Stimulated activated naive CD8-positive, alpha-beta T cell treated with anti-CD3 and anti-CD28 coated beads, Interleukin-15, amount 100 ng/mL, for 72 hours (primary cell): ENCODE data around the gene TMEM150A.
"Not testable (repeated sequence)": the region's sequence is repeated elsewhere in the genome, so short reads cannot be mapped to it uniquely, and the experiment has no call there.

ENCODE experiments used
- ATAC-seq: fragments of 150-1000 bp; cut with Tn5 transposase; 2 replicates; pipeline ENCODE4 v1.10.0; 2021; ENCODE audit warnings: mild to moderate bottlenecking, moderate library complexity
- DNase-seq, 2 donors: peaks; one replicate each; pipeline ENCODE4 v3.0.0; 2021 to 2022
- H3K27ac Mint-ChIP-seq, 2 donors: one replicate each; pipeline ENCODE4 v1.8.0; 2022; ENCODE audit warnings: mild to moderate bottlenecking in 2 of 2, mixed read lengths in 2 of 2, moderate library complexity in 2 of 2
- H3K27me3 Mint-ChIP-seq: one replicate; pipeline ENCODE4 v1.8.0; 2022; ENCODE audit warnings: mixed read lengths
- H3K4me1 Mint-ChIP-seq: one replicate; pipeline ENCODE4 v1.8.0; 2022; ENCODE audit warnings: mild to moderate bottlenecking, mixed read lengths
- H3K4me3 Mint-ChIP-seq, 2 donors: one replicate each; pipeline ENCODE4 v1.8.0; 2022; ENCODE audit warnings: mild to moderate bottlenecking in 2 of 2, mixed read lengths in 2 of 2, moderate library complexity in 1 of 2
- H3K9me3 Mint-ChIP-seq, 2 donors: one replicate each; pipeline ENCODE4 v1.8.0; 2022; ENCODE audit warnings: mixed read lengths in 2 of 2

Gene TMEM150A

DNA sequence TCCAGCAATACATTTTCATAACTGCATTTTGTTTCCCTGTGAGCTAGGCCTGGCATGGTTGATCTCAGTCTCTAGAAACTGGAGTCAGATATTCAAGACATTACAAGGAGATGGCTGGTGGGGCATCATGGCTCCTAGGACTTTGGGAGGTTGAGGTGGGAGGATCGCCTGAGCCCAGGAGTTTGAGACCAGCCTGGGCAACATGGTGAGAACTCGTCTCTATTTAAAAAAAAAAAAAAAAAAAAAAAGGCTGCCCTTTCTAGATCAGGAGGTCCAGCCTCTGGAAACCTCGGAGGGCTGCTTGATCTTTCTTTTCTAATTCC is 25.5 kb downstream of the TMEM150A start:
- ATAC-seq (no peak), DNase-seq (no peak)
- H3K27ac Mint-ChIP-seq = peak overlapping the region in 1 of 2 donors; percentile 98
- no peaks in the 10 kb centered on the region for H3K27me3 Mint-ChIP-seq
- H3K9me3 Mint-ChIP-seq = no peaks in the 10 kb centered on the region
- peak overlapping the region; percentile 85 to 98 for H3K4me3 Mint-ChIP-seq
- peaks cover 37% of the 10 kb centered on the region for H3K4me1 Mint-ChIP-seq

DNA sequence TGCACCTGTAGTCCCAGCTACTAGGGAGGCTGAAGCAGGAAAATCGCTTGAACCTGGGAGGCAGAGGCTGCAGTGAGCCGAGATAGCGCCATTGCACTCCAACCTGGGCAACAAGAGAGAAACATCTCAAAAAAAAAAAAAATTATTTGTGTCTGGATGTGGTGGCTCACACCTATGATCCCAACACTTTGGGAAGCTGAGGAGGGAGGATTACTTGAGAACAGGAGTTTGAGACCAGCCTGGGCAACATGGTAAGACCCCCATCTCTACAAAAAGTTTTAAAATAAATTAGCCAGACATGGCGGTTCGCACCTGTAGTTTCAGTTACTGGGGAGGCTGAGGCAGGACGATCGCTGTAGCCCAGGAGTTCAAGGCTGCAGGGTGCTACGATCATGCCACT is 26.8 kb downstream of the TMEM150A start:
- Mint-ChIP-seq H3K27ac (no peak overlapping the region), H3K9me3 (no peaks in the 10 kb centered on the region), H3K4me3 (no peak overlapping the region), H3K4me1 (peaks cover 32% of the 10 kb centered on the region), H3K27me3 (no peaks in the 10 kb centered on the region)
- DNase-seq = no peak
- no peak for ATAC-seq

DNA sequence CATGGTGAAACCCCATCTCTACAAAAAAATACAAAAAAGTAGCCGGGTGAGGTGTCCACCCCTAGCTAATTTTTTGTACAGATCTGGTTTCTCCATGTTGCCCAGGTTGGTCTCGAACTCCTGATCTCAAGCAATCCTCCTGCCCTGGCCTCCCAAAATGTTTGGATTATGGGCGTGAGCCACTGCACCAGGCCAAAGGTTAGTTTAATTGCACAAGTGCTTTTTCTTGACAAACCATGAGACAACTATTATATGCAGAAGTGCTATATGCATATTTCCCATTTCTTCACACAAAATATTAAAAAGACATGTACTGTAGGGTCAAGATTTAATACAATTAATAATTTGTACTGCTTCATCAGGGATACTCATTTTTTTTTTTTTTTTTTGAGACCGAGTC is 36.2 kb downstream of the TMEM150A start:
- H3K27me3 Mint-ChIP-seq = no peaks in the 10 kb centered on the region
- ATAC-seq = no peak
- peaks cover 20% of the 10 kb centered on the region for H3K4me1 Mint-ChIP-seq
- no peak overlapping the region for H3K27ac Mint-ChIP-seq
- H3K4me3 Mint-ChIP-seq = no peak overlapping the region
- H3K9me3 Mint-ChIP-seq = no peaks in the 10 kb centered on the region
- DNase-seq = no peak

DNA sequence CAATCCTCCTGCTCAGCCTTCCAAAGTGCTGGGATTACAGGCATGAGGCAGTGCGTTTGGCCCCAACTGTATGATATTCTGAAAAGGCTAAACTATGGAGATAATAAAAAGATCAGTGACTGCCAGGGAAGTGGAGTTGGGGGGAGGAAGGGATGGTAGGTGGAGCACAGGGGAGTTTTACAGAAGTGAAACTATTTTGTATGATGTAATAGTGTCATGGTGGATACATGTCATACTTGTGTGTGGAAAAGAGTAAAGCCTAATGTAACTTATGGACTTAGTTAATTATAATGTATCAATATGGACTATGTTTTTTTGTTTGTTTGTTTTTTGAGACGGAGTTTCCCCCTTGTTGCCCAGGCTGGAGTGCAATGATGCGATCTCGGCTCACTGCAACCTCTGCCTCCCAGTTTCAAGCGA is 38.3 kb downstream of the TMEM150A start:
- ATAC-seq (no peak), DNase-seq (no peak)
- no peaks in the 10 kb centered on the region for H3K9me3 Mint-ChIP-seq
- no peak overlapping the region for H3K4me3 Mint-ChIP-seq
- H3K4me1 Mint-ChIP-seq = peaks cover 39% of the 10 kb centered on the region
- H3K27me3 Mint-ChIP-seq = no peaks in the 10 kb centered on the region
- peak overlapping the region; percentile 59 to 63 for H3K27ac Mint-ChIP-seq

DNA sequence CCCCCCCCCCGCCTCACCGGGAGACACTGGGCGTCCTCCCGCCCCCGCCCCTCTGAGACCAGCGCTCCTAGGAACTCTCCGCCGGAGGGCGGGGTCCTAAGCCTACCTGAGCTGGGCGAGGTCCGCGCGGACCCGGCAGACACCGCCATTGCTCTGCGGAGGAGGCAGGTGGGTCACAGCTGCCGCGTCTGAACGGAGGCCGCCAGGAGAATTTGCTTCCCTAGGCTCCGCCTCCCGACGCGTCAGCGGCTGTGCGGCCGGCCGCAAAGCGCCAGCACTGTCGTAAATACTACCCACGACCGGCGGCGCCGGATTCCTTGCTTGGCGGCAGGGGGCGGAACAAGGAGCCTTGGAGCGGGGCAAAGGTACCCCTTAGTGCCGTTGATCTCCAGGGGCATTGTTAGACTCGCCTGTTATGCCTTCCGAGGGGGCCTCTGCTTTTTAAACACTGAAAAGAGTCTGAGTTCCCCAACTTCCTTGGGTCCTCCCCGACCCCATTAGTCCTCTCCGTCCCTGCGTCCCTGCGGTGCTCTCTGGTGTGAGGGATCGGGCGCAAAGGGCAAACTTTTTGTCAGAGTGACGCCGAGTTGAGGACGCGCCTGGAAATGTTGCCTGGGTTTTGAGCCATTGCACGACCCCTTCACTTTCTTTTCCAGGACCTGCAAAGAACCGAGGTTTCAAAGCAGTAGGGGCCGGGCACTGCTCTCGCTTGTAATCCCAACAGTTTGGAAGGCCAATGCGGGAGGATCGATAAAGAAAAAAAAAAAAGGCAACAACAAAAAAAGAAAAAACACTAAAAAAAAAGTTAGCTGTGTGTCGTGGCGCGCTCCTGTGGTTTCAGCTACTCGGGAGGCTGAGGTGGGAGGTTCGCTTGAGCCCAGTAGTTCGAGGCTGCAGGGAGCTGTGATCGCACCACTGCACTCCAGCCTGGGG is 41.0 kb downstream of the TMEM150A start, which contains the start of gene GGCX:
TSS of gene GGCX (minus strand) at position 214 of the 933 bp plus-strand sequence. CDS start at position 149, 65 bp downstream.
- DNase-seq (peak; percentile 88 to 93), ATAC-seq (peak; percentile 97)
- Mint-ChIP-seq H3K27me3 (no peaks in the 10 kb centered on the region), H3K4me1 (peaks cover 55% of the 10 kb centered on the region), H3K27ac (peak within 1 kb of the TSS; percentile 95 to 97), H3K9me3 (no peaks in the 10 kb centered on the region), H3K4me3 (peak within 1 kb of the TSS; percentile 90 to 99)

DNA sequence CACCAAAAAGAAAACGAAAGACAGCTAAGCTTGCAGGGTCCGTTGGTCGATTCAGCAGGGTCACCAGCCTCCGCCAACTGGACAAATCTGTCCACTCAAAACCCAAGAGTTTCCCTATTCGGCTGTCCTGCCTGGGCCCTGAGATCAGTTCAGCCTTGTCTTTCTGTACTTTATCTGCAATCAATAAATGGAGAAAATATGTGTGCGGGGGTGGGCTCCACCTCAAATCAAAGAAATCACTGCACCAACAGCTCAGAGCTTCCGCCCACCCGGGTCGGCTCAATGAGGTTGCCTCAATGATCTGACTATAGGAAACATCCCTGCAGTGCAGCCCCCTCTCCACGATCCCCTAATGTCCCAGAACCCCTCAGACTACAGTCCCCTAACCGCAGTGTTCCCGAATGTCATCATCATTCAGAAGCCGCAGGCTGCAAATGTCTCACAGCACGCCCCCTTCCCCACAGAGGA is 41.7 kb downstream of the TMEM150A start:
- DNase-seq (no peak), ATAC-seq (peak; percentile 39)
- Mint-ChIP-seq H3K27me3 (no peaks in the 10 kb centered on the region), H3K4me3 (peak overlapping the region; percentile 90 to 99), H3K27ac (peak overlapping the region; percentile 95 to 97), H3K9me3 (no peaks in the 10 kb centered on the region), H3K4me1 (peaks cover 55% of the 10 kb centered on the region)

DNA sequence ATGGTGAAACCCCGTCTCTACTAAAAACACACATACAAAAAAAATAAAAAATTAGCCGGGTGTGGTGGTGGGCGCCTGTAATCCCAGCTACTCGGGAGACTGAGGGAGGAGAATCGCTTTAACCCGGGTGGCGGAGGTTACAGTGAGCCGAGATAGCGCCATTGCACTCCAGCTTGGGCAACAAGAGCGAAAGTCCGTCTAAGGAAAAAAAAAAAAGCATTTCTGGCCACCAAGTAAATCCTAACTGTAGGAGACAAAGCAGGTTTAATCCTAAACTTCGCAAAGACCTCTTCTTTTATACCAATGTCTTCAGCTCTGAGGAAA is 42.1 kb downstream of the TMEM150A start:
- not testable (repeated sequence) for DNase-seq, H3K27me3 Mint-ChIP-seq, ATAC-seq, H3K9me3 Mint-ChIP-seq
- Mint-ChIP-seq H3K4me1 (peaks cover 55% of the 10 kb centered on the region), H3K4me3 (peak overlapping the region; percentile 90 to 99), H3K27ac (peak overlapping the region; percentile 54 to 95)

DNA sequence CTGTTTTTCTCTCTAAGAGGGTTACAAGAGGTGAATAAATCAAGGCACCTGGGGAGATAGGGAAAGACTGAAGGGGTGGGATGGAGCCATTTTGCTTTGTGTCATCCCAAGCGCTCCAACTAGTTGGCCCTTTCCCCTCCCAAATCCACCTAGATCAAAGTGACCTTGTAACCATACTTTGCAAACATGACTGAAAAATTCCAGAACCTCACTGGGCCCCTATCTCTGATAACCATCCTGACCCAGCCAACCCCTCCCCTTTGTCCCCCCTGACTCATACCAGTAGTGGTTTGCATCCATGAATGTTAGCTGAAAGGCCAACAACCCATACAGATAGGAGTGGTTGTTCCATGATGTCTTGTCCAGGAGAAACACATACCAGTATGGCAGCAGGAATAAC is 44.3 kb downstream of the TMEM150A start:
- Mint-ChIP-seq H3K27ac (no peak overlapping the region), H3K4me3 (no peak overlapping the region), H3K27me3 (no peaks in the 10 kb centered on the region), H3K4me1 (peaks cover 47% of the 10 kb centered on the region), H3K9me3 (no peaks in the 10 kb centered on the region)
- DNase-seq (no peak), ATAC-seq (no peak)

DNA sequence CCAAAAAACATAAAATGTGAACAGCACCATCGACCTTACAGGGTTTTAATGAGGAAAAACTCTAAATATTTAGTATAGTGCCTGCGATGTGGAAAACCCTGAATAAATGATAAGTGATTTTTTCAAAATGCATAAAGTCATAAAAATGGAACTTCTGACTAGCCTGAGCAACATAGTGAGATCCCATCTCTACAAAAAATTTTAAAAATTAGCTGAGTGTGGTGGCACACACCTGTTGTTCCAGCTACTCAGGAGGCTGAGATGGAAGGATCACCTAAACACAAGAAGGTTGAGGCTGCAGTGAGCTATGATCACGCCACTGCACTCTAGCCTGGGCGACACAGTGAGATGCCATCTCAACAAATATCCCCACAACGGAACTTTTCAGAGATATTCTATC is 45.4 kb downstream of the TMEM150A start:
- ATAC-seq = no peak

DNA sequence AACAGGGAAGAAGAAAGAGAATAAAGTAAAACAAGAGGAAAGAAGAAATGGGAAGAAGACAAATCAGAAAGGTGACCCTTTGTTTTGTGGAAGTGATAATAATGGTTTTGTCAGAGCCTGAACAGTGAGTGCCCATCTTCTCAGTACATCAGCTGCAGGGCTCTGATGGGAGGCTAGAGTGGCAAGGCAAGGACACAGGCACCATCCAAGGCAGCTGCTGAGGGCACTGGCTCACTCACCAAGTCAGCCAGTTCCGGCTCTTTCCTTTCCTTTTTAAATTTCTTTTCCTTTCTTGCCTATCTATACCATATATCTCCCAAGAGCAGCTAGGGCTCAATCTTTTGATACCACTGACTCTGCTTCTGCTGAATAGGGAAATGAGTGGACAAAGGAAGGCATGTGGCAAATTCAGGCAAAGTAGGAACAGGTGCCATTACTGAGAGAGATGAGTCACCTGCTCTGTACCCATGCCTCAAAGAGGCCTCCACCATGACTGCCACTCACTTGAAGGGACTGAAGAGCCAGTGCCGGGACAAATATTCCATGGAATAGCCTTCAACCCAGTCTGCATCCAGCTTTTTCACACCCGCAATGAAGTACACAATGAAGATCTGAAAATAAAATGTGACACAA is 47.4 kb downstream of the TMEM150A start:
- peaks cover 25% of the 10 kb centered on the region for H3K4me1 Mint-ChIP-seq
- H3K9me3 Mint-ChIP-seq = no peaks in the 10 kb centered on the region
- no peak overlapping the region for H3K27ac Mint-ChIP-seq
- ATAC-seq (no peak), DNase-seq (no peak)
- H3K4me3 Mint-ChIP-seq = no peak overlapping the region
- no peaks in the 10 kb centered on the region for H3K27me3 Mint-ChIP-seq

More for the DNA sequence above, 45.4 kb downstream of the TMEM150A start:
- no peaks in the 10 kb centered on the region for H3K27me3 Mint-ChIP-seq
- no peak overlapping the region for H3K27ac Mint-ChIP-seq
- H3K4me1 Mint-ChIP-seq = peaks cover 42% of the 10 kb centered on the region
- H3K9me3 Mint-ChIP-seq = no peaks in the 10 kb centered on the region
- H3K4me3 Mint-ChIP-seq = no peak overlapping the region
- no peak for DNase-seq

DNA sequence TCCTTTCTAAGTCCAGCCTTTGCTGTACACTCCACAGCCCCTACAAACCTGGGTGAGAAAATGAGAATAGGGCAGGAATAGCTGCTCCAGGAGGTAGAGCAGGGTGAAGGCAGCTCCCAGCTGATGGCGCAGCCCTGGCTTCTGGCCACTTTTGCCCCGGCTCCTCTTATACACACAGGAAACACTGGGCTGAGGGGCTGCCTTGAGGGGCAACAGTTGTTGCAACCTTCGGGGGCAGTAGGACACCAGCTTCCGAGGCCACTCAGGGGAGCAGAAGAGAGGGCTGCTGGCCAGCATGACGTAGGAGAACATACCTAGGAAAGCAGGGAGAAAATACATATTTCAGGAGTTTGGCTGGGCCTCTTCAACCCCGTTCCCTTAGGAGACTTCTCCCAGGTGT is 49.3 kb downstream of the TMEM150A start:
- Mint-ChIP-seq H3K27ac (no peak overlapping the region), H3K9me3 (no peaks in the 10 kb centered on the region), H3K4me3 (no peak overlapping the region), H3K4me1 (peaks cover 6% of the 10 kb centered on the region), H3K27me3 (no peaks in the 10 kb centered on the region)
- no peak for ATAC-seq
- no peak for DNase-seq

DNA sequence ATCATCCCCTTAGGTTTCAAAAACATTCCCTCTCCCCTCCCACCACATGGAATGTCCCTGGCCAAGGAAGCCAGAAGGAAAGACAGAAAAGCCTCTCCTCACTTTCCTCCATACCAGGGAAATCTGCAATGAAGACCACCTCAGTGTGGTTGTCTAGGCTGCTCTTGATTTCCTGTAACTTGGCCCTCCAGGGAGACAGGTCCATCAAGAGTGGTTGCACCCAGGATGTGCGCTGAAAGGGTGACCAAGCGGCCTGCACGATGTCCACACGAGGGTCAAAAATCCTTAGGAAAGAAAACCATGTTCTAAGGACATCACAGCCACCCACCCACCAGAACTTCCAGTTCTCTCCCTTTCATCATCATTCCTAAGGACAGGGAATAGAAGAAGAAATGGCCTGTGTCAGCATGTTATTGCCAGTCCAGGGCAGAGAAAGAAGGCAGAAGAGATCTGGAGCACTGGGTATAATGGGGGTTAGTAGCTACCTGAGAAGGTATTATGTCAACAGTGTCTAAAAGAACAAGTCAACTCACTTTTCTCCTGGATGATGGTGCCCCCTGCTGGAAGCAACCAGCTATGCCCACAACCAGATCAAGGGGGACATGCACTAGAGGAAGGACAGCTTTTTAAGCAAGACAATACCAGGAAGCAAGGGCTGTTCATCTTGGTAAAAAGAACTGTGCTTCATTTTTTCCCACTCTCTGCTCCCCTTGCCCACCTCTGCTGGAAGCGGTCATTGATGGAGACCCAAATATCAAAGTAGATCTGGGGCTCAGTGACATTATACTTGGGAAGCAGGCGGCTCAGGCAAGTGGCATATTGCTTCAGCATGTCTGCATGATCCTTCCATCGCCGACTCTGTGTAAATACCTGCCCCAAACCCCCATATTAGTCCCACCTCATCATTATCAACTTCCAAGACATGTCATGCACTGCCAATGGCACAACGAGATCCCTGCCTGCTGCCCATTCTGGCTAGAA is 50.5 kb downstream of the TMEM150A start:
- peak; percentile 83 to 86 for DNase-seq
- Mint-ChIP-seq H3K27ac (no peak overlapping the region), H3K4me3 (no peak overlapping the region), H3K4me1 (no peaks in the 10 kb centered on the region), H3K9me3 (no peaks in the 10 kb centered on the region), H3K27me3 (no peaks in the 10 kb centered on the region)
- peak; percentile 88 for ATAC-seq

DNA sequence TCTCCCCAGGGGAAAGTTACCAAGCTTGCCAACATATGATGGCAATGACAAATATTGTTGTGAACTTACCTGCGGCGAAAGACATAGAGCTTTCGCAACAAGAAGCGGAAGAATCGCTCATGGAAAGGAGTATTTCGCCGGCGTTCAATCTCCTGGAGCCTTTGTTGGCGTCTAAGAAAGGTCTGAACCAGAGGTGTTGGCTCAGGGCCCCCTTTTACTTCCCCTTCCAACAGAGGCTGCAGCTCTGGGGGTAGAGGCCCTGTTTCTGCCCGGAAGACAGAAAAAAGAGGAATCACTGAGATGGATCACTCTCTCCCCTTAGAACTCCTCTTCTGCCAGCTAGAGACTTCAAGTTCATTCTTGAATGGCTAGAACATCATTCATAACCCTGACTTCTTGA is 52.0 kb downstream of the TMEM150A start:
- DNase-seq (no peak), ATAC-seq (no peak)
- no peaks in the 10 kb centered on the region for H3K27me3 Mint-ChIP-seq
- no peak overlapping the region for H3K4me3 Mint-ChIP-seq
- H3K9me3 Mint-ChIP-seq = no peaks in the 10 kb centered on the region
- no peaks in the 10 kb centered on the region for H3K4me1 Mint-ChIP-seq
- H3K27ac Mint-ChIP-seq = peak overlapping the region in 1 of 2 donors; percentile 43

DNA sequence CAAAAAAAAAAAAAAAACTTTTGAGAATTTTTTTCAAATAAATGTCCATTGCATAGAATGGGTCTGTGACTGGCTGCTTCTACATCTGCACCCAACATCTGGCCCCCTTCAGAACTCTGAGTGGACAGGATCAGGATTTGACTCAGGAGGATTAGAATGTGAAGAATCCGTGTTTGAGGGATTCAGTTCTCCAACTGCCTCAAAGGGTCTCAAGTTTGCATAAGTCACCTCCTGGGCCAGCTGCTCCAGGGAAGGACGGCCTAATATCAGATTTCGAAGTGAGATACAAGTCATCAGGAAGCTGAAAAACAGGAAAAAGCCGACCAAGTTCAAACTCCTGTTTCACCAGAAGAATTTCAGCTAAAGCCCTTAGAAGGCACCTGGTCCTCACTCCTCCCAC is 52.7 kb downstream of the TMEM150A start:
- Mint-ChIP-seq H3K4me3 (no peak overlapping the region), H3K9me3 (no peaks in the 10 kb centered on the region), H3K27ac (no peak overlapping the region), H3K4me1 (no peaks in the 10 kb centered on the region), H3K27me3 (no peaks in the 10 kb centered on the region)
- no peak for DNase-seq
- no peak for ATAC-seq

DNA sequence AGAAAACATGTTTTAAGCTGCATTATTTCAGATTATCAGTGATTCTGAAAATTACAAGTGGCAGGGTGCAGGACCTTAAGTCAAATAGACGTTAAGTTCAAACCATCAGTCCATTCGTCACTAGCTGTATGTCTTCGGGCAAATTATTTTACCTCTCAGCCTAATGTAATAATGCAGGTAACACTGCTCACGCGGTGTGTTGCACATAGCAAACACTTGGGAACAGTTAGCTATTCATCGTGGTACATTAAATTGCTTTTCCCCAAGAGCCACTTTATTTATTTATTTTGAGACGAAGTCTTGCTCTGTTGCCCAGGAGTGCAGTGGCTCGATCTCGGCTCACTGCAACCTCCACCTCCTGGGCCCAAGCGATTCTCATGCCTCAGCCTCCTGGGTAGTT is 53.4 kb downstream of the TMEM150A start:
- no peak for DNase-seq
- H3K9me3 Mint-ChIP-seq = no peaks in the 10 kb centered on the region
- H3K27ac Mint-ChIP-seq = no peak overlapping the region
- peaks cover 5% of the 10 kb centered on the region for H3K4me1 Mint-ChIP-seq
- no peak overlapping the region for H3K4me3 Mint-ChIP-seq
- H3K27me3 Mint-ChIP-seq = no peaks in the 10 kb centered on the region
- no peak for ATAC-seq
